Activated naive CD4-positive, alpha-beta T cell treated with anti-CD3 and anti-CD28 coated beads for 36 hours (primary cell): Measurements from ENCODE around the gene ANKDD1A. TPM values are rescaled to one million over a fixed set of nuclear protein-coding genes. Genes with fewer than 3 reads are reported as not detected.

Experiments
- CTCF ChIA-PET: fragments of 350-600 bp; sonication (Branson Sonifier 250); formaldehyde crosslinking; loops from one replicate; lab custom pipeline; 2021; ENCODE audit warnings: antibody characterized with exemption; lab: Charles Lee
- DNase-seq: peaks from one replicate; pipeline ENCODE4 v3.0.0-alpha.2; 2020
- H3K27ac Mint-ChIP-seq: one replicate; pipeline ENCODE4 v1.8.0; 2021; ENCODE audit warnings: mild to moderate bottlenecking, mixed read lengths
- H3K27me3 Mint-ChIP-seq: one replicate; pipeline ENCODE4 v1.8.0; 2021; ENCODE audit warnings: low read depth, mixed read lengths
- H3K36me3 Mint-ChIP-seq: one replicate; pipeline ENCODE4 v1.8.0; 2021; ENCODE audit warnings: low read depth, mixed read lengths
- H3K4me1 Mint-ChIP-seq: one replicate; pipeline ENCODE4 v1.8.0; 2021; ENCODE audit warnings: low read depth, mixed read lengths
- H3K4me3 Mint-ChIP-seq: one replicate; pipeline ENCODE4 v1.8.0; 2021; ENCODE audit warnings: mild to moderate bottlenecking, moderate library complexity, mixed read lengths
- H3K9me3 Mint-ChIP-seq: one replicate; pipeline ENCODE4 v1.8.0; 2021; ENCODE audit warnings: mixed read lengths
- intact Hi-C: fragments of 100-400 bp; cut with micrococcal nuclease; formaldehyde crosslinking; loops from one replicate; pipeline ENCODE4 v1.15.1; 2023
- total RNA-seq, 2 experiments: library from RNA; stranded (reverse); gene quantifications; one replicate each; pipeline ENCODE4 v1.2.3, GENCODE V29; 2021

The ANKDD1A gene
- total RNA-seq, 2 experiments from 2014 or later, result 2.3 to 3.1 TPM

DNA sequence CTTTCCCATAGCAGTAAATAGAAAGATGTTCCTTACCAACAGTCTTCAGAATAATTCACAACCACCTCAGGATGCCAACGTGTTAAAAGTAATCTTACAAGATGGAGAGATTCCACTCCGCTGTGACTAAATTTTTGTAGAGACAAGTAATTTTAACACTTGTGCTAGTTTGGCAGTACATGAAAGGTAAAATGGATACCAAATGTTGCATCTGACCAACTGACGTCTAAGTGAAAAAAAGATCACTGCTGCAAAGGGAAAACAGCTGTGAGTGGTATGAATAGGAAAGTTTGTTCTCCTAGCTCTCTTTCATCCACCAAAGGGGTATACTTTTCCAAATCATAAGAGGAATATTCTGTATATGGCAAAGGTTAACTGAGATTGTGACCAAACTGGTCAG, 75.4 kb downstream of the ANKDD1A start:
- CTCF ChIA-PET, result interaction anchor here (1.3 kb wide), 2 partner anchors 12 to 21 kb away, joined by 3 to 4 read pairs; no protein-coding TSS in a partner anchor
- H3K4me3 Mint-ChIP-seq, result no peak overlapping the region
- H3K4me1 Mint-ChIP-seq, result peaks cover 44% of the 10 kb centered on the region
- no peaks in the 10 kb centered on the region for H3K27me3 Mint-ChIP-seq
- no peak for DNase-seq
- intact Hi-C loops, result no loop called here
- no peaks in the 10 kb centered on the region for H3K9me3 Mint-ChIP-seq
- no peak overlapping the region for H3K27ac Mint-ChIP-seq
- peaks cover 14% of the 10 kb centered on the region for H3K36me3 Mint-ChIP-seq

DNA sequence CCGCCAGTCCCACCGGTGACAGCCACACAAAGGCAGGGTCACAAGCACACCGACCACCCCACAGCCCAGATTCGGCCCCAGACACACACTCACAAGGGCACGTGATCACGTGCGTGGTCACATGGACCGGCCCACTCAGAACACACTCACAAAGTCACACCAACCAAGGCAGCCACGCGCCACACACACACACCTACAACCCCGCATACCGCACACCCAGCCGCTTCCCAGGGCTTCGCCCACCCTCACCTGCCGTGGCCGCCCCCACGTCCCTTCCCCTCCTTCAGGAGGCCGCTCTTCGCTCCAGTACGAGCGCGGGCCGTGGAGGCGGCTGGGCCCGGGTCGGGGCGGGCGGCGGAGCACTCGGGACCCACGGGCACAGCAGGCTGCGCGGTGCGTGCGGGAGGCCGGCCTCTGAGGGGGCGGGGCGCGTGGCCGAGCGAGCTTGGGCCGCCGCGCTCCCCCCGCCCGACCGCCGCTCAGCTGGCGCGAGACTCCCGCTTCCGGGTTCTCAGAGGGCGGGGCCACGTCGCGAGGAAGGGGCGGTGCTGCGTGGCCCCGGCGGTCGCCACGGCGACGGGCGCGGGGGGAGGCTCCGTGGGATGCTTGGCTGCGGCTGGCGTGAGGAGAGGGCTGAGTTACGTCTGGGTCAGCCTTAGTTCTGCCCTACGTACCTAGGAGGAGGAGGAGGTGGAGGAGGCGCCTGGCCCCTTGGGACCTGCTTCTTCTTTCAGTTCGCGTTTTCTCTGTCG, 77.9 kb downstream of the ANKDD1A start, which contains the start of gene SPG21:
TSS of gene SPG21 (minus strand) at position 499 of the 752 bp plus-strand sequence. CDS start 6,345 bp downstream, outside the sequence.
- CTCF ChIA-PET, result interaction anchor here (0.6 to 1.8 kb wide), 3 partner anchors 44 to 319 kb away, joined by 3 to 5 read pairs (median 4); no protein-coding TSS in a partner anchor
- Mint-ChIP-seq H3K9me3 (no peaks in the 10 kb centered on the region), H3K4me1 (peaks cover 36% of the 10 kb centered on the region), H3K36me3 (peaks cover 9% of the 10 kb centered on the region), H3K4me3 (peak within 1 kb of the TSS; percentile 94), H3K27ac (peak within 1 kb of the TSS; percentile 82), H3K27me3 (no peaks in the 10 kb centered on the region)
- peak; percentile 88 for DNase-seq
- intact Hi-C loops, result loop anchor here (2.0 to 5.0 kb wide), 3 partner anchors 39 to 149 kb away; partner anchors contain the start of genes MTFMT and PLEKHO2

DNA sequence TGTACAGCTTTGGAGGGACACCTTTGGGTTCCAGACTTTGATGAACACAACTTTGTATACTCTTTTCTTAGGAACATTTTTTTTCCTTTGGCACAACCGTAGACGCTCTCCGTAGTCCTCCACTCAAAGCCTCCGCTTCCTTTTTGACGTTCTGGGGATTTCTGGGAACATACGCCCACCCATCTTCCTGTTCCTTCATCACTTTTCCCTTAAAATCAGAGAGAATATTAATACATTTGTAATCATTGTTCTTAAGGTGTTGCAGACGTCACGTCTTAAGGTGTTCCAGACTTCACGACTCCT, 78.4 kb downstream of the ANKDD1A start:
- DNase-seq, result no peak
- Mint-ChIP-seq H3K9me3 (no peaks in the 10 kb centered on the region), H3K27me3 (no peaks in the 10 kb centered on the region), H3K27ac (peak overlapping the region; percentile 72), H3K4me1 (peaks cover 35% of the 10 kb centered on the region), H3K36me3 (peaks cover 9% of the 10 kb centered on the region), H3K4me3 (peak overlapping the region; percentile 94)
- intact Hi-C loops, result loop anchor here (2.0 to 5.0 kb wide), 2 partner anchors 39 to 83 kb away; partner anchors contain the start of gene MTFMT
- CTCF ChIA-PET, result no interaction called here

DNA sequence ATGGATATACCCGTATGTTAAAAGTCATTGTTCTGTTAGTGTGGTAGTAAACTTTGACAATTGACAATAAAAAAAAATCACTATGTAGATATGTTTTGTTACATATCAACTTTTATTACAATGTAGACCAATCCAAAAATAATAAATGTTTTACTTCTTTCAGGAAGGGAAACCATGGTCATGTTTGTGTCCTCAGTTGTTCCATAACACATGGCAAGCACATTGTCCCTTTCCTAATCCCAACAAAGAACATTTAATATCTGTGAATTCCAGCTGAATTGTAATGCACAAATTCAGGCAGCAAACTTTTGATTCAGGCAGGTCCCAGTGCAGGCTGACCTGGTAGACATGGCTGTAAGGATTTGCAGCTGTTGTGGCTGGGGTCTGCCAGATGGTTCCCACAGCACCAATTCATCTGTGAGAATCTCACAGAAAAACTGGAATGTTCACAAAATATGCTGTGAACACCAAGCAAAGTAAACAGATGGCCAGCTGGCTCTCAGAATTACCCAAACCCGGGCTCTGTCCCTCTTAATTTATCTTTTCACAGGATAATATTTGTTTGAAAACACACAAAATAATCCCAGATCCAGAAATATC, 79.9 kb downstream of the ANKDD1A start:
- intact Hi-C loops, result loop anchor here (2.0 to 5.0 kb wide), 2 partner anchors 37 to 84 kb away; partner anchors contain the start of gene MTFMT
- CTCF ChIA-PET, result interaction anchor here (1.0 kb wide), 1 partner anchor 261 kb away, joined by 3 read pairs; no protein-coding TSS in a partner anchor
- no peak for DNase-seq
- Mint-ChIP-seq H3K4me3 (no peak overlapping the region), H3K27ac (no peak overlapping the region), H3K27me3 (no peaks in the 10 kb centered on the region), H3K36me3 (peaks cover 5% of the 10 kb centered on the region), H3K4me1 (peaks cover 28% of the 10 kb centered on the region), H3K9me3 (no peaks in the 10 kb centered on the region)

DNA sequence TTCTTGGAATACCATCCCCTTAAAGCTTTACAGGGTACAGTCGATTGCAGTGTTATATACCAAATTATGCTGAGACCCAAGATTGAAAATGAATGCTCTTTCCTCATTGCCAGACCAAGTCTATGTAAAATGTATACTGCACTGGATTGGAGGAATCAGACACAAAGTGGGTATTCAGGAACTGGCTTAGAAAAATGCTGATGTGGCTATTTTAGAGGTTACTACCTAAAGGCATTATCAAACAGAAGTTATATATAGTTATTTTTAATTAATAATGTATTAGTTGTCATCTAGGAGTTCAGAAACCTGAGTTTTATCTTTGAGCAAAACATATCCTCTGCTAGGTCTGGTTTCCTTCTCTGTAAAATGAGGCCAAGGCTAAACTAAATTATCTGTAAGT, 81.6 kb downstream of the ANKDD1A start:
- DNase-seq, result no peak
- intact Hi-C loops, result loop anchor here (5.0 kb wide), 1 partner anchor 86 kb away; no protein-coding TSS in a partner anchor
- Mint-ChIP-seq H3K9me3 (no peaks in the 10 kb centered on the region), H3K36me3 (no peaks in the 10 kb centered on the region), H3K4me1 (peaks cover 12% of the 10 kb centered on the region), H3K4me3 (no peak overlapping the region), H3K27ac (no peak overlapping the region), H3K27me3 (no peaks in the 10 kb centered on the region)
- CTCF ChIA-PET, result interaction anchor here (0.8 kb wide), 1 partner anchor 272 kb away, joined by 3 read pairs; no protein-coding TSS in a partner anchor

DNA sequence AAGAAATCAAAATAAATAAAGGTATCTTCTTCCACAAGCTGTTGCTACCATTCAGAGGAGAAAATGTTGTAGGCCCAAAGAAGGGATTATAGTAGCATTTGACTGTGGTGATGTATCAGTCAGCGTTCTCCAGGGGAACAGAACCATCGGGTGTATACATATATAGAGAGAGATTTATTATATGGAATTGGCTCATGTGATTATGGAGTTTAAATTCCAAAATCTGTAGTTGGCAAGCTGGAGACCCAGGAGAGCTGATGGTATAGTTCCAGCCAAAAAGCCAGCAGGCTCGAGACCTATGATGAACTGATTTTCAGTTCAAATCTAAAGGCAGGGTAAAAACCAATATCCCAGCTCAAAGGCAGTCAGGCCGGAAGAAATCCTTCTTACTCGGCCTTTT, 85.4 kb downstream of the ANKDD1A start:
- CTCF ChIA-PET, result no interaction called here
- no peak overlapping the region for H3K27ac Mint-ChIP-seq
- H3K27me3 Mint-ChIP-seq, result no peaks in the 10 kb centered on the region

DNA sequence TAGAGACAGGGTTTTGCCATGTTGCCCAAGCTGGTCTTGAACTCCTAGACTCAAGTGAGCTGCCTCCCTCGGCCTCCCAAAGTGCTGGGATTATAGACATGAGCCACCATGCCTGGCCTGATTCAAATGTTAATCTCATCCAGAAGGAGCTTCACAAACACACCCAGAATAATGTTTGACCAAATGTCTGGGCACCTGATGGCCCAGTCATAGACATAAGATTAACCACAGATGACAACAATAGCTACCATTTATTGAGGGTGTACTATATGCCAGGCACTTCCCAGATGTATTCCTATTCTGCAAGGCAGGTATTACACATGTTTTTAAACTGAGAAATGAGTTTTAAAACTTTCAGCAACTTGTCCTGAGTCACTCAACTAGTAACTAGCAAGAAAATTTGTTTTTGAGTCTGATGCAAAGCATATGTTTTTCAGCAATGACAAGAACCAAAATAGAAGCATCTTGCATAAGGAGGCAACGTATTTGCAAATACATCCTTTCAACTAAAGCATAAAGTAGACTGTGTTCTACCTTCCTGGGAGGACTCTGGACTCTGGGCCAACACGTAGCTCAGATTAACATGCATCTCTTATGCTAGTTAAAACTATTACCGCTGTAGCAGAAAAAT, 86.2 kb downstream of the ANKDD1A start:
- H3K4me3 Mint-ChIP-seq, result no peak overlapping the region
- no peak overlapping the region for H3K27ac Mint-ChIP-seq

More for the DNA sequence above, 85.4 kb downstream of the ANKDD1A start:
- Mint-ChIP-seq H3K9me3 (no peaks in the 10 kb centered on the region), H3K36me3 (no peaks in the 10 kb centered on the region), H3K4me1 (no peaks in the 10 kb centered on the region), H3K4me3 (no peak overlapping the region)
- intact Hi-C loops, result no loop called here
- no peak for DNase-seq

DNA sequence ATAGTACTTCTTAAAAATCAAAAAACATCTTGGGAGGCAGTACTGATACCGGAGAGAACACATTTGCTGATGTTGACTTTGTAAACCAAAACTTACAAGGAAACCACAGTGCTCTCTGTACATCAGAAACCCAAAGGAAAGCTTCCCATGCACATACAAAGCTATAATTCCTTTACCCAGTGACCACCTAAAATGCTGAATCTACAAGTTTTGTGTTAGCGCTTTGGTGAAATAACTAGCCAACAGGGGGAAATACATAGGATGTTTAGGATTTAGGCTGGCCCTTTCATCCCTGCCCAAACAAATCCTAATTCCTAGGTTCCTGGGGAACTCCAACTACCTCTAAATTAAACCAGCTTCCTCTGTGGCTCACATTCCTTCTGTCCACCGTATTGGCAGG, 93.3 kb downstream of the ANKDD1A start:
- no peak for DNase-seq
- H3K9me3 Mint-ChIP-seq, result no peaks in the 10 kb centered on the region
- CTCF ChIA-PET, result interaction anchor here (0.6 to 1.1 kb wide), 4 partner anchors 23 to 318 kb away, joined by 3 to 4 read pairs (median 3); no protein-coding TSS in a partner anchor
- no peaks in the 10 kb centered on the region for H3K27me3 Mint-ChIP-seq
- H3K27ac Mint-ChIP-seq, result no peak overlapping the region
- H3K4me3 Mint-ChIP-seq, result no peak overlapping the region
- H3K36me3 Mint-ChIP-seq, result peaks cover 7% of the 10 kb centered on the region
- intact Hi-C loops, result no loop called here
- no peaks in the 10 kb centered on the region for H3K4me1 Mint-ChIP-seq

More for the DNA sequence above, 86.2 kb downstream of the ANKDD1A start:
- CTCF ChIA-PET, result no interaction called here
- intact Hi-C loops, result no loop called here
- no peaks in the 10 kb centered on the region for H3K4me1 Mint-ChIP-seq
- DNase-seq, result no peak
- H3K27me3 Mint-ChIP-seq, result no peaks in the 10 kb centered on the region
- no peaks in the 10 kb centered on the region for H3K9me3 Mint-ChIP-seq
- H3K36me3 Mint-ChIP-seq, result peaks cover under 1% of the 10 kb centered on the region

DNA sequence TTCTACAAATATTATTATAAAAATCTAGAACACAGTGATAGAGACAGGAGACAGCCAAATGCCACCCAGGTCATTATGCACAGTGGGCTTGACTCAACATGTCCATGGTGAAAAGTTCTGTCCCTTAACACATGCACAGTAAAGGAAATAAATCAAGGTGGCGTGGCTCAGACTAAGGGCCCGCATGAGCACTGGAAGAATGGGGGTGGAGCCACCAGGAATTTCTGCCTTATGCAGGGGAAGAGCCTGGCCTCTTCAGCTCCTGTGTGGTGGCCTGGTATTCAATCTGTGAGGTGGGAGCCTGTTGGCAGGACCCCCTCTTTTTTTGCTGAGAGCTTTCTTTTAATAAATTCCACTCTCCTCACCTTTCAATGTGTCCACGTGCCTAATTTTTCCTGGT, 95.2 kb downstream of the ANKDD1A start:
- Mint-ChIP-seq H3K4me1 (no peaks in the 10 kb centered on the region), H3K27ac (no peak overlapping the region), H3K9me3 (no peaks in the 10 kb centered on the region), H3K36me3 (peaks cover 8% of the 10 kb centered on the region), H3K27me3 (no peaks in the 10 kb centered on the region), H3K4me3 (no peak overlapping the region)
- CTCF ChIA-PET, result no interaction called here
- intact Hi-C loops, result no loop called here
- no peak for DNase-seq

Other genes starting within 250 kb of the ANKDD1A start
- gene RBPMS2, start 136.3 kb upstream of the ANKDD1A start, total RNA-seq, result not detected
- gene PIF1, start 86.3 kb upstream of the ANKDD1A start, total RNA-seq, result 10 to 100 TPM; 38.4 to 43.9 TPM
- 10 to 100 TPM; 12.5 to 12.7 TPM for gene PLEKHO2, start 70.0 kb upstream of the ANKDD1A start, total RNA-seq
- gene SPG21, start 78.0 kb downstream of the ANKDD1A start, total RNA-seq, result 10 to 100 TPM; 67.7 to 68.0 TPM
- 10 to 100 TPM; 15.1 to 17.1 TPM for gene MTFMT, start 117.7 kb downstream of the ANKDD1A start, total RNA-seq
- gene SLC51B, start 133.5 kb downstream of the ANKDD1A start, total RNA-seq, result not detected
- not detected for gene RASL12, start 156.1 kb downstream of the ANKDD1A start, total RNA-seq
- gene KBTBD13, start 164.8 kb downstream of the ANKDD1A start, total RNA-seq, result not detected
- gene UBAP1L, start 203.3 kb downstream of the ANKDD1A start, total RNA-seq, result 1 to 10 TPM; 1.6 to 1.9 TPM
- 10 to 100 TPM; 28.6 to 31.5 TPM for gene PDCD7, start 221.9 kb downstream of the ANKDD1A start, total RNA-seq